SH-SY5Y (cell line): Measurements from ENCODE around the gene RIMKLA.

Experiments
- GATA2 ChIP-seq: IDR thresholded peaks from 2 replicates; pipeline ENCODE4 v1.6.1; 2011; ENCODE audit warnings: mild to moderate bottlenecking, low read depth, low read length
- GATA3 ChIP-seq: IDR thresholded peaks from 2 replicates; pipeline ENCODE4 v1.6.1; 2011; ENCODE audit warnings: low read depth, mild to moderate bottlenecking, low read length, moderate library complexity

RIMKLA gene

GRCh38 chr1:42430286-42431135 is 49.9 kb downstream of the RIMKLA start:
- no peak for TF ChIP-seq GATA3
- TF ChIP-seq GATA2: no peak

GRCh38 chr1:42431514-42431913 is 50.9 kb downstream of the RIMKLA start:
- TF ChIP-seq GATA3 (no peak), GATA2 (no peak)

GRCh38 chr1:42432714-42433113 is 52.1 kb downstream of the RIMKLA start:
- no peak for TF ChIP-seq GATA2
- TF ChIP-seq GATA3: no peak

GRCh38 chr1:42433369-42433768 is 52.8 kb downstream of the RIMKLA start:
- no peak for TF ChIP-seq GATA3
- TF ChIP-seq GATA2: no peak

- TF ChIP-seq GATA2 (no peak), GATA3 (no peak)
These were observed 53.7 kb downstream of the RIMKLA start for GRCh38 chr1:42434340-42434739.

GRCh38 chr1:42439940-42440339 is 59.3 kb downstream of the RIMKLA start:
- TF ChIP-seq GATA3 (no peak), GATA2 (no peak)

GRCh38 chr1:42442662-42443061 is 62.1 kb downstream of the RIMKLA start:
- TF ChIP-seq GATA2 (no peak), GATA3 (no peak)

- TF ChIP-seq GATA2: no peak
- TF ChIP-seq GATA3: no peak
These were observed 68.7 kb downstream of the RIMKLA start for GRCh38 chr1:42449256-42449655.

- TF ChIP-seq GATA2 (no peak), GATA3 (no peak)
These were observed 69.5 kb downstream of the RIMKLA start for GRCh38 chr1:42450061-42450460.

GRCh38 chr1:42453386-42453785 is 72.8 kb downstream of the RIMKLA start:
- TF ChIP-seq GATA2 (no peak), GATA3 (no peak)

- TF ChIP-seq GATA3 (no peak), GATA2 (no peak)
These were observed 73.8 kb downstream of the RIMKLA start for GRCh38 chr1:42454403-42454802.

- TF ChIP-seq GATA2 (no peak), GATA3 (no peak)
These were observed 75.6 kb downstream of the RIMKLA start, which contains the start of the genes PPCS and ZMYND12 for GRCh38 chr1:42456010-42456753. Gene PPCS (plus strand): TSS chr1:42456543. CDS start chr1:42456566, 23 bp downstream. Gene ZMYND12 (minus strand): TSS chr1:42456022. CDS start chr1:42455997, 25 bp downstream.

- no peak for TF ChIP-seq GATA3
- no peak for TF ChIP-seq GATA2
These were observed 76.1 kb downstream of the RIMKLA start for GRCh38 chr1:42456754-42457089.

- TF ChIP-seq GATA3 (no peak), GATA2 (no peak)
These were observed 80.6 kb downstream of the RIMKLA start for GRCh38 chr1:42461196-42461595.
